Natural killer cell (primary cell): ENCODE results near the gene COMMD1. TPM values are rescaled to one million over a fixed set of nuclear protein-coding genes. Genes with fewer than 3 reads are reported as not detected.
"Not testable (repeated sequence)": the region's sequence is repeated elsewhere in the genome, so short reads cannot be mapped to it uniquely, and the experiment has no call there.

Experiments
- ATAC-seq, 3 donors: fragments of 150-1000 bp in 2 of 3; fragments of 200-7000 bp in 1 of 3; cut with Tn5 transposase; 1 replicate in 1 of 3; 2 replicates in 2 of 3; pipeline ENCODE4 v1.10.0; 2021; ENCODE audit warnings: mild to moderate bottlenecking in 2 of 3, moderate library complexity in 2 of 3
- DNase-seq, 2 donors: peaks; one replicate each; pipeline versions ENCODE4 v3.0.0 to v3.0.0-alpha.2; 2013 to 2021; ENCODE audit warnings: mixed read lengths in 1 of 2
- H3K27ac ChIP-seq: one replicate; pipeline ENCODE4 v1.5.1; 2013; ENCODE audit warnings: mild to moderate bottlenecking, low read length
- H3K27me3 ChIP-seq: one replicate; pipeline ENCODE4 v1.6.1; 2013; ENCODE audit warnings: low read length; ENCODE audit not compliant: control insufficient read depth, insufficient read depth
- H3K36me3 ChIP-seq: one replicate; pipeline ENCODE4 v1.6.1; 2013; ENCODE audit warnings: low read length; ENCODE audit not compliant: control insufficient read depth, insufficient read depth
- H3K4me1 ChIP-seq: one replicate; pipeline ENCODE4 v1.6.1; 2013; ENCODE audit warnings: low read length; ENCODE audit not compliant: control insufficient read depth, insufficient read depth
- H3K4me3 ChIP-seq: one replicate; pipeline ENCODE4 v1.5.1; 2013; ENCODE audit warnings: low read length
- H3K9me3 ChIP-seq: one replicate; pipeline ENCODE4 v1.6.1; 2013; ENCODE audit warnings: low read length; ENCODE audit not compliant: control insufficient read depth, insufficient read depth
- H3K27ac Mint-ChIP-seq, 2 donors: one replicate each; pipeline ENCODE4 v1.8.0; 2022; ENCODE audit warnings: mild to moderate bottlenecking in 2 of 2, mixed read lengths in 2 of 2, moderate library complexity in 1 of 2
- H3K27me3 Mint-ChIP-seq, 2 donors: one replicate each; pipeline ENCODE4 v1.8.0; 2022; ENCODE audit warnings: low read depth in 2 of 2, mixed read lengths in 2 of 2
- H3K36me3 Mint-ChIP-seq: one replicate; pipeline ENCODE4 v1.8.0; 2022; ENCODE audit warnings: mixed read lengths
- H3K4me1 Mint-ChIP-seq, 2 donors: one replicate each; pipeline ENCODE4 v1.8.0; 2022; ENCODE audit warnings: mixed read lengths in 2 of 2
- H3K4me3 Mint-ChIP-seq: one replicate; pipeline ENCODE4 v1.8.0; 2022; ENCODE audit warnings: mild to moderate bottlenecking, moderate library complexity, mixed read lengths
- H3K9me3 Mint-ChIP-seq, 2 donors: one replicate each; pipeline ENCODE4 v1.8.0; 2022; ENCODE audit warnings: mixed read lengths in 2 of 2
- CTCF ChIP-seq: fragments of 200-600 bp; IDR thresholded peaks from one replicate; pipeline ENCODE4 v1.8.0; 2022; ENCODE audit warnings: antibody characterized with exemption
- WGBS: methylation state at CpG from one replicate; pipeline ENCODE4 v1.1.7; 2013; ENCODE audit warnings: missing lambda C conversion rate; ENCODE audit not compliant: insufficient coverage; 5-methylcytosine and 5-hydroxymethylcytosine counted together
- intact Hi-C: fragments of 100-400 bp; cut with micrococcal nuclease; formaldehyde crosslinking; loops from one replicate; pipeline ENCODE4 v1.14.2; 2022
- total RNA-seq, 4 donors: library from RNA; stranded (reverse); fragments of 120-200 nt in 1 of 4; gene quantifications; one replicate each; pipeline versions ENCODE4 v1.2.3 to v1.2.4, GENCODE V29; 2013 to 2022

The COMMD1 gene
- total RNA-seq, 3 donors from 2014 or later (not counting 1 experiment from before 2014, with no cell fraction given), result 24.3 to 36.7 (median 27.2) TPM

GRCh38 chr2:61876400-61876799 lies 29.1 kb upstream of the COMMD1 start:
- Mint-ChIP-seq H3K9me3 (no peaks in the 10 kb centered on the region), H3K27ac (no peak overlapping the region), H3K4me3 (no peak overlapping the region), H3K36me3 (peaks cover 7% of the 10 kb centered on the region), H3K4me1 (peaks cover 0 to 2% of the 10 kb centered on the region in 2 donors), H3K27me3 (no peaks in the 10 kb centered on the region)
- Histone ChIP-seq H3K36me3 (peaks cover 86% of the 10 kb centered on the region), H3K9me3 (no peaks in the 10 kb centered on the region), H3K27ac (no peak overlapping the region), H3K4me3 (no peak overlapping the region), H3K4me1 (no peaks in the 10 kb centered on the region), H3K27me3 (no peaks in the 10 kb centered on the region)
- TF ChIP-seq CTCF, result no peak
- ATAC-seq (no peak), DNase-seq (no peak)
- 94% methylated on average over 1 of the region's 1 CpG for WGBS
- intact Hi-C loops, result no loop called here

- Histone ChIP-seq H3K36me3 (peaks cover 85% of the 10 kb centered on the region), H3K4me1 (no peaks in the 10 kb centered on the region), H3K27ac (no peak overlapping the region), H3K27me3 (no peaks in the 10 kb centered on the region), H3K9me3 (no peaks in the 10 kb centered on the region), H3K4me3 (no peak overlapping the region)
- TF ChIP-seq CTCF, result no peak
- ATAC-seq, result no peak
- no peak for DNase-seq
- H3K4me1 Mint-ChIP-seq, result no peaks in the 10 kb centered on the region
- no peaks in the 10 kb centered on the region for H3K9me3 Mint-ChIP-seq
- no peak overlapping the region for H3K27ac Mint-ChIP-seq
- H3K36me3 Mint-ChIP-seq, result peaks cover 7% of the 10 kb centered on the region
- H3K4me3 Mint-ChIP-seq, result no peak overlapping the region
- intact Hi-C loops, result no loop called here
- H3K27me3 Mint-ChIP-seq, result no peaks in the 10 kb centered on the region
- 100% methylated on average over 2 of the region's 4 CpGs for WGBS
Observed at GRCh38 chr2:61877571-61878245, 27.8 kb upstream of the COMMD1 start.

- intact Hi-C loops, result no loop called here
- no peak overlapping the region for H3K4me3 ChIP-seq
- Mint-ChIP-seq H3K36me3 (peaks cover 7% of the 10 kb centered on the region), H3K4me1 (no peaks in the 10 kb centered on the region), H3K4me3 (no peak overlapping the region), H3K27me3 (no peaks in the 10 kb centered on the region), H3K9me3 (no peaks in the 10 kb centered on the region), H3K27ac (no peak overlapping the region)
- no peaks in the 10 kb centered on the region for H3K27me3 ChIP-seq
- H3K27ac ChIP-seq, result no peak overlapping the region
- DNase-seq (no peak), ATAC-seq (no peak)
- peaks cover 88% of the 10 kb centered on the region for H3K36me3 ChIP-seq
- no peaks in the 10 kb centered on the region for H3K9me3 ChIP-seq
- no peak for TF ChIP-seq CTCF
- 94% methylated on average over 3 of the region's 3 CpGs for WGBS
- no peaks in the 10 kb centered on the region for H3K4me1 ChIP-seq
Observed at GRCh38 chr2:61878761-61879160, 26.7 kb upstream of the COMMD1 start.

GRCh38 chr2:61879351-61879750 lies 26.1 kb upstream of the COMMD1 start:
- H3K4me1 ChIP-seq, H3K4me1 Mint-ChIP-seq, H3K4me3 Mint-ChIP-seq, H3K9me3 ChIP-seq, H3K27me3 Mint-ChIP-seq, H3K27me3 ChIP-seq, H3K27ac ChIP-seq, H3K9me3 Mint-ChIP-seq, intact Hi-C loops, DNase-seq, ATAC-seq, H3K4me3 ChIP-seq, H3K36me3 Mint-ChIP-seq: not testable (repeated sequence)
- H3K27ac Mint-ChIP-seq, result peak overlapping the region in 1 of 2 donors; percentile 51
- WGBS, result 100% methylated on average over 2 of the region's 4 CpGs
- peaks cover 85% of the 10 kb centered on the region for H3K36me3 ChIP-seq
